ENCODE measurements around the gene PHACTR3.

DNA sequence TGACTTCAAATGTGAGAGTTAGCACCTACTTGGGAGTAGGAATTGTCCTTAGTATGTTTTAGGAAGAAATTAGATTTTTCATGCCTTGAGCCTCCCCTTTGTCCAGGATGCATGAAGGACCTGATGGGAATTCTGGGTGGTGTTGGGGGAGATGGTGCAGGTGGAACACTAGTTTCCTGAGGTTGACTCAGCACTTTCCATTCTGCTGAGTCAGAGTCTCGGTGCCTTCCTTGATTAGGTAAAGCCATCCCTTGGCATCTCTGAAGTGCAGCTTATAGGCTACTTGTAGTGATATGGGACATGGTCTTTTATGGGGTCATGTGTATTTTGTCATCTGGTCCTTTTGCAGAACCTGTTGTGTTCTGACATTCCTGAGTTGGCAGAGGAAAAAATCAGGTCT lies 105.3 kb downstream of the PHACTR3 start:
- TF ChIP-seq, protein P1, sequence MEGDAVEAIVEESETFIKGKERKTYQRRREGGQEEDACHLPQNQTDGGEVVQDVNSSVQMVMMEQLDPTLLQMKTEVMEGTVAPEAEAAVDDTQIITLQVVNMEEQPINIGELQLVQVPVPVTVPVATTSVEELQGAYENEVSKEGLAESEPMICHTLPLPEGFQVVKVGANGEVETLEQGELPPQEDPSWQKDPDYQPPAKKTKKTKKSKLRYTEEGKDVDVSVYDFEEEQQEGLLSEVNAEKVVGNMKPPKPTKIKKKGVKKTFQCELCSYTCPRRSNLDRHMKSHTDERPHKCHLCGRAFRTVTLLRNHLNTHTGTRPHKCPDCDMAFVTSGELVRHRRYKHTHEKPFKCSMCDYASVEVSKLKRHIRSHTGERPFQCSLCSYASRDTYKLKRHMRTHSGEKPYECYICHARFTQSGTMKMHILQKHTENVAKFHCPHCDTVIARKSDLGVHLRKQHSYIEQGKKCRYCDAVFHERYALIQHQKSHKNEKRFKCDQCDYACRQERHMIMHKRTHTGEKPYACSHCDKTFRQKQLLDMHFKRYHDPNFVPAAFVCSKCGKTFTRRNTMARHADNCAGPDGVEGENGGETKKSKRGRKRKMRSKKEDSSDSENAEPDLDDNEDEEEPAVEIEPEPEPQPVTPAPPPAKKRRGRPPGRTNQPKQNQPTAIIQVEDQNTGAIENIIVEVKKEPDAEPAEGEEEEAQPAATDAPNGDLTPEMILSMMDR (IDR thresholded peaks at IDR 0.05): no peak
- TF ChIP-seq POLR2A (IDR thresholded peaks at IDR 0.05): no peak

Measured in right lobe of liver (tissue), 4 donors.